GM23248 (cell line): ENCODE results near the gene IRF5. TPM values are rescaled to one million over a fixed set of nuclear protein-coding genes. Genes with fewer than 3 reads are reported as not detected.

Experiments
- DNase-seq: peaks from one replicate; pipeline ENCODE4 v3.0.0-alpha.2; 2015
- H2AFZ ChIP-seq: fragments of 200-600 bp; sonication (generic); 2 replicates; pipeline ENCODE4 v1.6.1; 2016; ENCODE audit warnings: antibody characterized with exemption
- H3F3A ChIP-seq: fragments of 200-600 bp; sonication (generic); 2 replicates; pipeline ENCODE4 v1.6.1; 2016; ENCODE audit warnings: mild to moderate bottlenecking, antibody characterized with exemption, mixed run types; ENCODE audit not compliant: insufficient read depth
- H3K27ac ChIP-seq: fragments of 200-600 bp; sonication (generic); 2 replicates; pipeline ENCODE4 v1.5.1; 2016; ENCODE audit warnings: mild to moderate bottlenecking
- H3K27me3 ChIP-seq: fragments of 200-600 bp; sonication (generic); replicated peaks from 2 replicates; pipeline ENCODE4 v1.6.1; 2016; ENCODE audit warnings: mild to moderate bottlenecking; ENCODE audit not compliant: insufficient read depth
- H3K36me3 ChIP-seq: fragments of 200-600 bp; sonication (generic); 2 replicates; pipeline ENCODE4 v1.6.1; 2016; ENCODE audit warnings: low read depth, mild to moderate bottlenecking
- H3K4me1 ChIP-seq: fragments of 200-600 bp; sonication (generic); 2 replicates; pipeline ENCODE4 v1.6.1; 2016; ENCODE audit warnings: mild to moderate bottlenecking; ENCODE audit not compliant: insufficient read depth
- H3K4me2 ChIP-seq: fragments of 200-600 bp; sonication (generic); one replicate; pipeline ENCODE4 v1.6.1; 2016; ENCODE audit warnings: mild to moderate bottlenecking; ENCODE audit not compliant: unreplicated experiment
- H3K4me3 ChIP-seq: fragments of 200-600 bp; sonication (generic); 2 replicates; pipeline ENCODE4 v1.5.1; 2016; ENCODE audit warnings: mild to moderate bottlenecking
- H3K79me2 ChIP-seq: fragments of 200-600 bp; sonication (generic); 2 replicates; pipeline ENCODE4 v1.6.1; 2016; ENCODE audit warnings: mild to moderate bottlenecking; ENCODE audit not compliant: insufficient read depth
- H3K9ac ChIP-seq: fragments of 200-600 bp; sonication (generic); 2 replicates; pipeline ENCODE4 v1.6.1; 2016; ENCODE audit warnings: mild to moderate bottlenecking
- H3K9me2 ChIP-seq: fragments of 200-600 bp; sonication (generic); 2 replicates; pipeline ENCODE4 v1.6.1; 2016; ENCODE audit warnings: mixed run types, mild to moderate bottlenecking, moderate library complexity; ENCODE audit not compliant: insufficient read depth
- H3K9me3 ChIP-seq: fragments of 200-600 bp; sonication (generic); one replicate; pipeline ENCODE4 v1.6.1; 2017; ENCODE audit warnings: low read depth
- H4K20me1 ChIP-seq: fragments of 200-600 bp; sonication (generic); 2 replicates; pipeline ENCODE4 v1.6.0; 2016; ENCODE audit not compliant: insufficient read depth
- EZH2 ChIP-seq: fragments of 200-600 bp; sonication (generic); IDR thresholded peaks from 2 replicates; pipeline ENCODE4 v1.6.1; 2018; ENCODE audit warnings: antibody characterized with exemption, mild to moderate bottlenecking; ENCODE audit not compliant: insufficient read depth, poor library complexity, severe bottlenecking
- EZH2phosphoT487 ChIP-seq: fragments of 200-600 bp; sonication (generic); IDR thresholded peaks from 2 replicates; pipeline ENCODE4 v1.6.1; 2018; ENCODE audit warnings: antibody characterized with exemption, moderate library complexity, mild to moderate bottlenecking, low read depth; ENCODE audit not compliant: insufficient read depth
- WGBS, 2 experiments: methylation state at CpG; one replicate each; pipeline ENCODE4 v1.1.6; 2015 to 2017; ENCODE audit warnings: low lambda C conversion rate in 2 of 2, low coverage in 1 of 2; ENCODE audit errors: missing lambda C conversion rate in 2 of 2; 5-methylcytosine and 5-hydroxymethylcytosine counted together
- in situ Hi-C: fragments of 300-500 bp; cut with MboI; formaldehyde crosslinking; loops from 2 replicates; pipeline ENCODE4 v1.15.0; 2020
- polyA plus RNA-seq: library from polyadenylated mRNA; unstranded; fragments of >200 nt; fragmentation: Nextera tagmentation; extraction: Ambion mirVana; gene quantifications from 2 replicates; pipeline ENCODE4 v1.2.1, GENCODE V29; 2016
- total RNA-seq: library from RNA; depleted of rRNA; stranded (reverse); fragments of >200 nt; shearing (Covaris generic); gene quantifications from 2 replicates; pipeline ENCODE4 v1.2.3, GENCODE V29; 2014; rRNA removed

IRF5 gene
- under 0.01 and 1.6 TPM in 2 replicates for total RNA-seq
- polyA plus RNA-seq = 0.14 and 0.16 TPM in 2 replicates

- H2AFZ ChIP-seq = peak within 1 kb of the TSS; percentile 75
- peak within 1 kb of the TSS; percentile 65 for H3K4me3 ChIP-seq
- H3K9ac ChIP-seq = no peak within 1 kb of the TSS
- no peaks in the 10 kb centered on the region for H3K36me3 ChIP-seq
- H3F3A ChIP-seq = no peaks in the 10 kb centered on the region
- H3K27me3 ChIP-seq = peaks cover 37% of the 10 kb centered on the region
- WGBS, 2 experiments = 3 to 5% methylated on average over 38 to 68 of the region's 83 CpGs
- H3K27ac ChIP-seq = no peak within 1 kb of the TSS
- no peaks in the 10 kb centered on the region for H3K9me2 ChIP-seq
- H3K4me2 ChIP-seq = peak within 1 kb of the TSS; percentile 79
- in situ Hi-C loops = no loop called here
- TF ChIP-seq EZH2 = peak; percentile 71
- TF ChIP-seq EZH2phosphoT487 = no peak
- no peaks in the 10 kb centered on the region for H3K79me2 ChIP-seq
- no peaks in the 10 kb centered on the region for H3K4me1 ChIP-seq
- DNase-seq = peak; percentile 34
- no peaks in the 10 kb centered on the region for H4K20me1 ChIP-seq
- H3K9me3 ChIP-seq = no peaks in the 10 kb centered on the region
These were observed at the start of gene IRF5 for GRCh38 chr7:128937647-128938543. Gene IRF5, plus strand, starts transcription at chr7:128937927. Its CDS starts 4,155 bp downstream, at chr7:128942082.

GRCh38 chr7:128888039-128888755 lies 49.5 kb upstream of the IRF5 start:
- no peak for TF ChIP-seq EZH2
- TF ChIP-seq EZH2phosphoT487 = no peak
- Histone ChIP-seq H3K27ac (no peak overlapping the region), H4K20me1 (no peaks in the 10 kb centered on the region), H3K36me3 (no peaks in the 10 kb centered on the region), H3K9me2 (no peaks in the 10 kb centered on the region), H3K4me1 (no peaks in the 10 kb centered on the region), H3F3A (no peaks in the 10 kb centered on the region), H3K79me2 (no peaks in the 10 kb centered on the region), H2AFZ (no peak overlapping the region), H3K9me3 (no peaks in the 10 kb centered on the region), H3K4me2 (no peak overlapping the region), H3K27me3 (no peaks in the 10 kb centered on the region), H3K4me3 (no peak overlapping the region), H3K9ac (no peak overlapping the region)
- 81 to 84% methylated on average over 7 of the region's 7 CpGs for WGBS, 2 experiments
- DNase-seq = no peak
- in situ Hi-C loops = loop anchor here (25.0 kb wide), 1 partner anchor 276 kb away; no protein-coding TSS in a partner anchor

- no peaks in the 10 kb centered on the region for H3K27me3 ChIP-seq
- no peaks in the 10 kb centered on the region for H3K9me2 ChIP-seq
- no peaks in the 10 kb centered on the region for H3K79me2 ChIP-seq
- no peak for DNase-seq
- no peaks in the 10 kb centered on the region for H3K36me3 ChIP-seq
- H3K4me3 ChIP-seq = no peak overlapping the region
- in situ Hi-C loops = loop anchor here (25.0 kb wide), 1 partner anchor 276 kb away; no protein-coding TSS in a partner anchor
- H3K4me1 ChIP-seq = no peaks in the 10 kb centered on the region
- H4K20me1 ChIP-seq = no peaks in the 10 kb centered on the region
- H3K4me2 ChIP-seq = no peak overlapping the region
- TF ChIP-seq EZH2 = no peak
- TF ChIP-seq EZH2phosphoT487 = no peak
- H3F3A ChIP-seq = no peaks in the 10 kb centered on the region
- H2AFZ ChIP-seq = no peak overlapping the region
- 83 to 84% methylated on average over 11 of the region's 11 CpGs for WGBS, 2 experiments
- H3K9me3 ChIP-seq = no peaks in the 10 kb centered on the region
- no peak overlapping the region for H3K27ac ChIP-seq
- no peak overlapping the region for H3K9ac ChIP-seq
These were observed 49.0 kb upstream of the IRF5 start for GRCh38 chr7:128888756-128889095.

- in situ Hi-C loops = loop anchor here (25.0 kb wide), 1 partner anchor 277 kb away; no protein-coding TSS in a partner anchor
- H3F3A ChIP-seq = no peaks in the 10 kb centered on the region
- TF ChIP-seq EZH2phosphoT487 (no peak), EZH2 (no peak)
- no peaks in the 10 kb centered on the region for H3K79me2 ChIP-seq
- H3K9me3 ChIP-seq = no peaks in the 10 kb centered on the region
- H3K36me3 ChIP-seq = no peaks in the 10 kb centered on the region
- H3K4me3 ChIP-seq = no peak overlapping the region
- H3K9me2 ChIP-seq = no peaks in the 10 kb centered on the region
- H2AFZ ChIP-seq = no peak overlapping the region
- H3K9ac ChIP-seq = no peak overlapping the region
- H3K27me3 ChIP-seq = no peaks in the 10 kb centered on the region
- 41 to 47% methylated on average over 8 of the region's 8 CpGs for WGBS, 2 experiments
- H4K20me1 ChIP-seq = no peaks in the 10 kb centered on the region
- H3K27ac ChIP-seq = no peak overlapping the region
- peak; percentile 38 for DNase-seq
- H3K4me2 ChIP-seq = no peak overlapping the region
- no peaks in the 10 kb centered on the region for H3K4me1 ChIP-seq
These were observed 48.6 kb upstream of the IRF5 start for GRCh38 chr7:128889121-128889520.
